K562 (cell line): ENCODE data around the gene ECM1. TPM values are rescaled to one million over a fixed set of nuclear protein-coding genes. Genes with fewer than 3 reads are reported as not detected.

ENCODE experiments used
- EP300 ChIP-seq: IDR thresholded peaks from 2 replicates; pipeline ENCODE4 v1.6.1; 2012; ENCODE audit warnings: low read length, improper control_type of control experiment
- FOSL1 ChIP-seq: fragments of 200-800 bp; sonication (Bioruptor generic); conservative IDR thresholded peaks from 2 replicates; pipeline ENCODE4 v1.6.1; 2016; ENCODE audit warnings: missing genetic modification characterization, missing compliant biosample characterization
- KAT2B ChIP-seq: IDR thresholded peaks from one replicate; pipeline ENCODE4 v1.6.1; 2012; ENCODE audit warnings: low read depth, mild to moderate bottlenecking, control low read depth, inconsistent platforms, low read length, moderate library complexity
- KAT7 ChIP-seq: sonication (generic); formaldehyde crosslinking; IDR thresholded peaks from 2 replicates; pipeline ENCODE4 v1.8.0; 2022; ENCODE audit warnings: missing genetic modification reagents, mild to moderate bottlenecking, borderline replicate concordance
- LCOR ChIP-seq: sonication (generic); formaldehyde crosslinking; IDR thresholded peaks from 2 replicates; pipeline ENCODE4 v1.8.0; 2022; ENCODE audit warnings: mild to moderate bottlenecking, missing genetic modification reagents
- MTA1 ChIP-seq: fragments of 450-650 bp; IDR thresholded peaks from 2 replicates; pipeline ENCODE4 v1.6.1; 2017; ENCODE audit warnings: borderline replicate concordance
- NFIC ChIP-seq: fragments of 450-650 bp; IDR thresholded peaks from 2 replicates; pipeline ENCODE4 v1.6.1; 2017; ENCODE audit warnings: mild to moderate bottlenecking, inconsistent platforms
- NR2C1 ChIP-seq, 2 experiments: fragments of 450-650 bp; IDR thresholded peaks; 2 replicates each; pipeline ENCODE4 v1.6.1; 2017; ENCODE audit warnings: mild to moderate bottlenecking in 2 of 2, antibody characterized with exemption in 1 of 2, inconsistent platforms in 1 of 2, missing compliant biosample characterization in 1 of 2, missing genetic modification characterization in 1 of 2
- PHB2 ChIP-seq: fragments of 450-650 bp; IDR thresholded peaks from 2 replicates; pipeline ENCODE4 v1.6.1; 2017; ENCODE audit warnings: low read depth
- SREBF2 ChIP-seq: sonication (generic); formaldehyde crosslinking; IDR thresholded peaks from 2 replicates; pipeline ENCODE4 v1.4.0; 2020; ENCODE audit warnings: mild to moderate bottlenecking, missing genetic modification reagents
- TEAD1 ChIP-seq, 2 experiments: fragments of 450-650 bp in 1 of 2; sonication (generic) in 1 of 2; formaldehyde crosslinking; IDR thresholded peaks; 2 replicates each; pipeline versions ENCODE4 v1.4.0 to v1.8.0; 2020 to 2022; ENCODE audit warnings: mild to moderate bottlenecking in 2 of 2, missing genetic modification reagents in 1 of 2
- TRIM24 ChIP-seq, 2 experiments: fragments of 450-650 bp; IDR thresholded peaks; 2 replicates each; pipeline ENCODE4 v1.6.1; 2016
- USF1 ChIP-seq: sonication (generic); formaldehyde crosslinking; IDR thresholded peaks from 2 replicates; pipeline ENCODE4 v1.9.0; 2022; ENCODE audit warnings: mild to moderate bottlenecking, missing genetic modification reagents
- ZBTB49 ChIP-seq: sonication (generic); formaldehyde crosslinking; IDR thresholded peaks from 2 replicates; pipeline ENCODE4 v1.8.0; 2022; ENCODE audit warnings: missing genetic modification reagents, mild to moderate bottlenecking, borderline replicate concordance
- ZBTB9 ChIP-seq: fragments of 450-650 bp; formaldehyde crosslinking; IDR thresholded peaks from 2 replicates; pipeline ENCODE4 v1.4.0; 2020; ENCODE audit warnings: mild to moderate bottlenecking, moderate library complexity
- ZFP30 ChIP-seq: fragments of 250-450 bp; sonication (Bioruptor Pico); IDR thresholded peaks from 2 replicates; pipeline ENCODE4 v1.8.0; 2022; ENCODE audit warnings: moderate library complexity, mild to moderate bottlenecking, inconsistent platforms, borderline replicate concordance
- ZFP36 ChIP-seq: fragments of 150-350 bp; IDR thresholded peaks from 2 replicates; pipeline ENCODE4 v1.6.1; 2018; ENCODE audit warnings: low read length, low read depth; ENCODE audit not compliant: partially characterized antibody
- ZNF217 ChIP-seq: sonication (generic); formaldehyde crosslinking; IDR thresholded peaks from 2 replicates; pipeline ENCODE4 v1.8.0; 2022; ENCODE audit warnings: mild to moderate bottlenecking, missing genetic modification reagents
- ZNF282 ChIP-seq: sonication (generic); formaldehyde crosslinking; IDR thresholded peaks from 2 replicates; pipeline ENCODE4 v1.8.1; 2023; ENCODE audit warnings: missing genetic modification reagents
- ZNF398 ChIP-seq: fragments of 250-450 bp; sonication (Bioruptor Pico); IDR thresholded peaks from 2 replicates; pipeline ENCODE4 v1.8.0; 2021; ENCODE audit warnings: moderate library complexity, mild to moderate bottlenecking, inconsistent platforms
- ZNF431 ChIP-seq: sonication (generic); formaldehyde crosslinking; IDR thresholded peaks from 2 replicates; pipeline ENCODE4 v1.8.0; 2022; ENCODE audit warnings: mild to moderate bottlenecking, missing genetic modification reagents
- ZNF699 ChIP-seq: fragments of 250-450 bp; sonication (Bioruptor Pico); IDR thresholded peaks from 2 replicates; pipeline ENCODE4 v1.8.0; 2021; ENCODE audit warnings: mild to moderate bottlenecking, moderate library complexity; ENCODE audit not compliant: insufficient replicate concordance
- polyA plus RNA-seq, 8 experiments: library from polyadenylated mRNA; depleted of rRNA in 4 of 8; stranded (reverse) in 5 of 8; unstranded in 3 of 8; fragments of >200 nt; fragmentation: Nextera tagmentation in 2 of 8; fragmentation: Illumina TruSeq in 1 of 8; extraction: Ambion mirVana in 2 of 8; extraction: Trizol in 1 of 8; gene quantifications; 2 replicates each; pipeline versions ENCODE4 v1.2.1 to v1.2.3, GENCODE V29; 2011 to 2014; ENCODE audit warnings: inconsistent platforms in 1 of 8, missing spikeins in 1 of 8
- total RNA-seq, 7 experiments: library from RNA; depleted of rRNA in 6 of 7; stranded (reverse); fragments of >200 nt in 6 of 7; fragmentation: Illumina TruSeq in 2 of 7; extraction: Trizol in 2 of 7; gene quantifications; 2 replicates each; pipeline versions ENCODE4 v1.2.1 to v1.2.3, GENCODE V29; 2011 to 2021; ENCODE audit warnings: low replicate concordance in 1 of 7

ECM1 gene
- total and polyA plus RNA-seq, 9 of the 15 experiments (the other 6 are each of a cell fraction or from before 2014, with no cell fraction given) = 6.6 to 52.2 (median 12.8) TPM

GRCh38 chr1:150545486-150546032, 37.6 kb downstream of the ECM1 start (continued):
- TF ChIP-seq ZBTB9 (CRISPR knock-in tag) (no peak), KAT7 (CRISPR knock-in tag) (0 out of 2 replicates have a peak, but pooled peaks have one; percentile 48), TEAD1 (CRISPR knock-in tag; IDR thresholded peaks at IDR 0.05) (0 out of 4 replicates have a peak, but pooled peaks of 1 of the 2 experiments have one; percentile 43), ZNF431 (CRISPR knock-in tag) (no peak), FOSL1 (tag) (peak; percentile 45), KAT2B (no peak), TRIM24 (IDR thresholded peaks at IDR 0.05) (peak; percentile 89 to 90), ZNF398 (CRISPR knock-in tag) (no peak), PHB2 (peak; percentile 88; the same call in 1 of the 2 replicates), ZBTB49 (no peak), ZNF217 (CRISPR knock-in tag) (no peak), ZNF282 (CRISPR knock-in tag) (no peak), LCOR (CRISPR knock-in tag) (peak; percentile 97), USF1 (no peak), ZFP30 (CRISPR knock-in tag) (no peak), SREBF2 (CRISPR knock-in tag) (no peak), NR2C1 (IDR thresholded peaks at IDR 0.05) (peak; percentile 70), NR2C1 (tag; IDR thresholded peaks at IDR 0.05) (peak; percentile 66), NFIC (peak; percentile 91), EP300 (peak; percentile 99), ZNF699 (CRISPR knock-in tag) (no peak), ZFP36 (peak; percentile 68), MTA1 (peak; percentile 87)
